GM10248 (cell line): Measurements from ENCODE around the gene SLAMF1.
A peak's percentile ranks its signal among the peaks of the same experiment; 100 is the strongest.

Experiments
- CTCF ChIA-PET: fragments of 300-600 bp; sonication (Branson Sonifier 250); formaldehyde crosslinking; extraction: SDS; loops from one replicate; lab custom pipeline; 2021; ENCODE audit warnings: antibody characterized with exemption; lab: Yijun Ruan, JAX
- POLR2A ChIA-PET: fragments of 350-650 bp; sonication (Branson Sonifier 250); formaldehyde crosslinking; extraction: SDS; loops from one replicate; lab custom pipeline; 2020; ENCODE audit warnings: antibody characterized with exemption; lab: Yijun Ruan, JAX
- DNase-seq: peaks from one replicate; pipeline ENCODE4 v3.0.0; 2012; ENCODE audit errors: extremely low spot score
- CTCF ChIP-seq: IDR thresholded peaks from 2 replicates; pipeline ENCODE4 v1.5.1; 2012; ENCODE audit warnings: mild to moderate bottlenecking, low read depth; ENCODE audit errors: extremely low read depth, missing control alignments, control extremely low read depth

The SLAMF1 gene

DNA sequence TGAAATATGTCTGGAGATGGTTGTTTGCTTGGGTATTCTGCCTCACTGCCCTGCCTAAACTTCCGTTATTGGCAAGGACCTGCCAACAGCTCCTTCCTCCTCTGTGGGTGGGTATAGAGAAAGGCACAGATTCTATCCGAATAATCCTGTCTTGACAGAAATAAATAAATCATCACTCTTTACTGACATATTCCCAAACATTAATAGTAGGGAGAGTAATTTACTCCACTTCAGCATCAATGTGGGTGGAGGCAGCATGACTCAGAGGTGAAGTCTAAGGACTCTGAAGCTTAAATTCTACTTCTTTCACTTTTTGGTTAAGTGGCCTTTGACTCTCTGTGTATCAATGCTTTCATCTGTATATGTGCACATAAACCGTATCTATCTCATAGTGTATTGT is 70.5 kb downstream of the SLAMF1 start:
- TF ChIP-seq CTCF: no peak
- DNase-seq: no peak
- ChIA-PET CTCF (interaction anchor here (1.0 to 9.1 kb wide), 5 partner anchors 21 to 148 kb away, joined by 3 to 54 read pairs (median 6); no protein-coding TSS in a partner anchor), POLR2A (no interaction called here)

- no peak for TF ChIP-seq CTCF
- POLR2A ChIA-PET: no interaction called here
- CTCF ChIA-PET: interaction anchor here (1.0 to 9.1 kb wide), 9 partner anchors 9 to 199 kb away, joined by 3 to 54 read pairs (median 4); no protein-coding TSS in a partner anchor
- peak; percentile 22 for DNase-seq
Measured at GRCh38 chr1:160575112-160575664, 71.7 kb downstream of the SLAMF1 start.

GRCh38 chr1:160570840-160571239 is 76.0 kb downstream of the SLAMF1 start:
- no peak for DNase-seq
- TF ChIP-seq CTCF: no peak
- POLR2A ChIA-PET: no interaction called here
- CTCF ChIA-PET: interaction anchor here (2.4 to 18.5 kb wide), 3 partner anchors 10 to 22 kb away, joined by 10 to 163 read pairs (median 13); no protein-coding TSS in a partner anchor

DNA sequence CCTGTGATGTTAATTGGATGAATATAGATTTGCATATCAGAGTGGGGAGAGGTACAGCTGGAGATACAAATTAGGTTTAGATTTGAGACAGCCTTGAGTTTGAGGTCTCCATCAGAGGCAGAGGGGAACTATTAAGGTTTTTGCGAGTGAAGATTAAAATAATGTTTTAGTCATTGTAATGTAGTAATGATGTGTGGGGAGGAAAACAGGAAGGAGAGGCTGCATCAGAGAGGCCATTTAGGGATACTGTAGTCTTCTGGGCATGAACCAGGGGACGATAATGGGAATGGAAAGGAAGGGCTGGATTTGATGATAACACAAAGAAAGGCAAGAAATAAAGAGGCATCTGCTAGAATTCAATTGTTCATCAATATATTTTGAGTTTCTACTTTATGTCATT is 77.0 kb downstream of the SLAMF1 start:
- POLR2A ChIA-PET: no interaction called here
- no peak for DNase-seq
- CTCF ChIA-PET: interaction anchor here (2.6 to 18.5 kb wide), 2 partner anchors 9 to 21 kb away, joined by 13 to 163 read pairs; no protein-coding TSS in a partner anchor
- no peak for TF ChIP-seq CTCF

- no peak for TF ChIP-seq CTCF
Measured at GRCh38 chr1:160567858-160568682, 78.8 kb downstream of the SLAMF1 start.

DNA sequence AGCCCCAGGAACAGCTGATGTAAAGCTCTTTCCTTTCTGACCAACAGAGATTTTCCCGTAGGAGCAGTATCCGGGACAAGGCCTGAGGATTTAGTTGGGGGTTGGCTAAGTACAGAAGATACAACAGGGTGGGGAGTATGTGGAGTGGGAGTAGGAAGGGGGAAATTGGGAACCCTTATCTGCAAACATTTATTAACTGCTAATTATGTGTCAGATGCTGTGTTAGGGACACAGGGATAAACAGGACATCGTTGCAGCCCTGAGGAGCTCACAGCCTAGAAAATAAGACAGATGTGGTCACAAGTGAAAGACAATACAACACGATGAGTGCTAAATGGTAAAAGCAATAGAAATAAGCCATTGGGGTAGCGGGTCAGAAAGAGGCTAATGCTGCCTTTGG is 79.5 kb downstream of the SLAMF1 start:
- ChIA-PET CTCF (interaction anchor here (1.5 to 18.5 kb wide), 2 partner anchors 11 to 19 kb away, joined by 6 to 163 read pairs; no protein-coding TSS in a partner anchor), POLR2A (no interaction called here)
- DNase-seq: no peak
- TF ChIP-seq CTCF: no peak

More at GRCh38 chr1:160567858-160568682, 78.8 kb downstream of the SLAMF1 start:
- POLR2A ChIA-PET: no interaction called here
- CTCF ChIA-PET: interaction anchor here (18.5 kb wide), 1 partner anchor 19 kb away, joined by 163 read pairs; no protein-coding TSS in a partner anchor
- no peak for DNase-seq
